EH (cell line): ENCODE data around the gene ASB12.
"Not testable (repeated sequence)": the region's sequence is repeated elsewhere in the genome, so short reads cannot be mapped to it uniquely, and the experiment has no call there.

Experiments
- DNase-seq: peaks from one replicate; pipeline ENCODE4 v3.0.0-alpha.2; 2015; ENCODE audit warnings: low read depth

ASB12 gene

DNA sequence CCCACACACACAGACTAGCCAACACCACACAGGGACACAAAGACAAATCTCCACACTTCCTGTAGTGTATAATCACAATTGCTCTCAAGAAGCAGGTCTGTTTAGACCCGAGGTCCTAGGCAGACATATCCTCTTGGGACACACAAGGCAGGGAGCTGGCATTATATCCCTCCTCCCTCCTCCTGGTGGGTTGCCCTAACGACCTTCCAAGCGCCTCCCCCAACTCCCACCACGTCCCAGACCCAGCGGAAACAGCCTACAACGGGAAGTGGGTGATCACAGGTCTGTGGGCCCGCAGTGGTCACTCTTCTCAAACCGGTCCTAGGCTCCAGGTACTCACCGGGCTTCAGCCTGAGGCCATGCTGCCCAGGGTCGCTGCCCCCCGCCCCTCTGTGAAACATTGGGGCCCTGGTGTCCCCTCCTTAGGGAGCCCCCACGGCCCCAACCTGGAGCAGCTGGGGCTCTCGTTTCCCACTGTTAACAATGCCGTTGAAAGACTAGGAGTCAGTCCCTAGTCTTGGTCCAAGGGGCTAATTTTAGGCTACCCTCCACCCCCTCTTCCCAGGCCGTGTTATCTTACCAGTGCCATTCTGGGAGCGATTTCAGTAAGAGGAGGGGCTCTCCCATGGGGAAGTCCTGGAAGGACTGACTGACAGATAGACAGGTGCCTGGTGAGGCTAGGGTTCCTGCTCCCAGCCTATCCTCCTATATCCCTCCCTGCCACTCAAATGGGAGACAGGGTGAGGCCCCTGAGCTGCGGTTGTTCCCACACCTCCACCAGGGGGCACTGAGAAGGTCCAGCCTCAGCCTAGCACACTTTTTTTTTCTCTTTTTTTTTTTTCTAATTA is at the start of gene ASB12:
Gene ASB12, minus strand, starts transcription at position 485 of the 848 bp plus-strand sequence. CDS start 4,957 bp downstream, outside the sequence.
- no peak for DNase-seq

DNA sequence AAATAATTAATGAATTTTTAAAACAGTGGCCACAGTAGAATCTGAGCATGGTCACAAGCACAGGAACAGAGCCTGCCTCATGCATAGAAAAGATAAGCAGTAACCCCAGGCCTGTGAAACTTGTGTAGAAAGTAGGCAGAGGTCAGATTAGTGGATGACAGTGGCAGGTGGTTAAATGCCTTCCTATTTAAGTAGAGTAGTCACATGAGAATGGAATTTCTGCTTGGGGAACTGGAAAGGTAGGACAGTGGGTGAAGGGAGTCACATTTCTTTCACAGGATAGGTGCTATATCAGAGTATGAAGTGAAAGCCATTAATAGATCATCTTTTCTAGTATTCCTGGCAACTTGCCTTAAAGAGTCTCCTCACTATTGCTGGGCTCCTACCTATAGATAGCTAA is 34.9 kb upstream of the ASB12 start:
- no peak for DNase-seq

DNA sequence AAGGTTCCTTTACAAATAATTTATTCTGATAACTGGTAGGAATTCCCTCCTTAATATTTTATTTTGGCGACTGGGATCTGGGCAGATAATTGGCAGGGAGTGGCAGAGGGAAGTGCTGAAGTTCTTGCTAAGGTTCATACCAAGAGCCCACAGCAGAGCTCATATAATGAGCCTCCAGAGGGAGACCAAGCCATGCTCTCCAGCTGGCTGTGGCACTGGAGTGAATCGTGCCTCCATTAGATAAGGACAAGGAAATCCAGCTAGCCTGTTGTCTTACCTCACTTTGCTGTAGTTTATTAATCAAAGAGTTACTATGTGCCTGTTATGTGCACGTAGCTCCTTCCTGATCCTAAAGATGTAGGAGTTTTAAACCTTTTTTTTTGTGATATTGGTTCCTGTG is 1.3 kb downstream of the ASB12 start:
- DNase-seq, result no peak

- DNase-seq, result no peak
Measured at GRCh38 chrX:64218023-64218422, 12.4 kb downstream of the ASB12 start.

GRCh38 chrX:64213989-64214388 is 16.4 kb downstream of the ASB12 start:
- not testable (repeated sequence) for DNase-seq

DNA sequence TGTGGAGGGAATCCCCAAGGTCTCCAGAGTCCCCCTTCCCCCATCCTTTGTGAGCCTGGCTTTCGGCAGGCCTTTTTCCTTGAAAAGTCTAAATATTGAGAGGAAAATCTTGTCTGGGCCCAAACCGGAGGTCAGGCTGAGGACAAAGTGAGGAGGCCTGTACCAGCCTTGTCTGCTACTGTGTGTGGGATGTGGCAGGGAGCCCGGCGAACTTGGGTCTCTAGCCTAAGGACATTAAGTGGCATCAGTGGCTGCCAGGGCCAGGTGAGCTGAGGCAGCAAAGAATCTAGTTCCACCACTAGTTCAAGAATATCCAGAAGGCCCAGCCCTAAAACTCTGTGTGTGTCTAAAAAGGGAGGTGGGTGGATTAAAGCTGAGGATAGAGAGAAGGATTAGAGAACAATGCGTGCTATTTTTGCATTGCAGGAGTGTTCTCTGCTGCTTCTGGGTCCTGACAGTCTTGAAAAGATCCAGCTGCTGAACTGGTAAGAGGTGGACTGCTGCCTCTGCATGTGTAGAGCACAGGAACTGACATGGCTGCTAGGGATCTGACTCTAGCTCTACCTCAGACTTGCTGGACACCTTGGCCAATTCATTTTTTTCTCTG is 23.7 kb downstream of the ASB12 start:
- DNase-seq, result peak; percentile 11

DNA sequence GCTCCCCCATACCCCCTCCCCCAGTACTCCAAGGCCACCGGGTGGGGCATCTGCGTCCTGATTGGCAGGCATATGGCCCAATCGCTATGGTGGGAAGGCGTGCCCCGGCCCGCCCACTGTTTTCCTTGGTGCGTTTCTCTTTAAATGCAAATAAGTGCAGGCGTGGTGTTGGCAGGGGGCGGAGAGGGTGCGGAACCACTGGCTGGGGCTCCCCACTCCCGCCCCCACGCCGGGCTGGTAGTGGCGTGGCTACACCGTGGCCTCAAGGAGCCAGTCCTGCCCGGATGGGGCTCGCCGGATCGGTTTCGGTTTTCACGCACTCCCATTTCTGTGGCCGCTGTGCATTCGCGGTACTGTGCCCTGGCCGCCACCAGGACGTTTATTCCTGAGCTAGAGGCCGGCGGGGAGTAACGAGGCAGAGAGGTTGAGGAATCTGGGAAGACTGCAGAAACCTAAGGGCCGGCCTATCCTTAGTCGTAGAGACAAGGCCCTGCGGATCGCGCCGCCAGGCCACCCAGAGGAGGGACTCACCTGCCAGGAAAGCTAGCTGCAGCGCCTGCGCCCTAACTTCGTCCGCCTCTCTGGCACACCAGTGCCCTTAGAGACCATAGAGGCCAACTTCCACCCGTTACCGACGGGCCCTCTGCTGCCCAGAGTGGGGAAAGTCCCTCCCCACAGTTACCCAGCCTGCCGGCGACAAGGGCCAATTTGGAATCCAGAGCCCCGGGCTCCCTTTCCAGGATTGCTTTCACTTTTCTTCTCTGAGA is 24.5 kb downstream of the ASB12 start:
- peak; percentile 93 for DNase-seq

DNA sequence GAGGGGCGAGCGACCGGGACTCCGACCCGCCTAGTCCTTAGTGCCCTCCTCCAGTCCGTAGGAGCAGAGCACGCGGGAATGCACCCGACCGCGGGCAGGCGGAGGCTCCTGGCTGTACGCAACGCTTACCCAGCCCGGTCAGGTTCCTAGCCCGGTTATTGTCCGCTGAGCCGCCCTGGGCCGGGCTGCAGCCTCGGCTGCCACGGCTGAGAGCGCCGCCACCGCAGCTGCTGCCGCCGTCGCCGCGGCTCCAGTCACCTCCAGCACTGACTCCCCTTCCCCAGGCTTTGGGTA is 25.0 kb downstream of the ASB12 start, which contains the start of gene AMER1:
Gene AMER1, minus strand, starts transcription at position 268 of the 294 bp plus-strand sequence. CDS start 12,422 bp downstream, outside the sequence.
- DNase-seq, result no peak

DNA sequence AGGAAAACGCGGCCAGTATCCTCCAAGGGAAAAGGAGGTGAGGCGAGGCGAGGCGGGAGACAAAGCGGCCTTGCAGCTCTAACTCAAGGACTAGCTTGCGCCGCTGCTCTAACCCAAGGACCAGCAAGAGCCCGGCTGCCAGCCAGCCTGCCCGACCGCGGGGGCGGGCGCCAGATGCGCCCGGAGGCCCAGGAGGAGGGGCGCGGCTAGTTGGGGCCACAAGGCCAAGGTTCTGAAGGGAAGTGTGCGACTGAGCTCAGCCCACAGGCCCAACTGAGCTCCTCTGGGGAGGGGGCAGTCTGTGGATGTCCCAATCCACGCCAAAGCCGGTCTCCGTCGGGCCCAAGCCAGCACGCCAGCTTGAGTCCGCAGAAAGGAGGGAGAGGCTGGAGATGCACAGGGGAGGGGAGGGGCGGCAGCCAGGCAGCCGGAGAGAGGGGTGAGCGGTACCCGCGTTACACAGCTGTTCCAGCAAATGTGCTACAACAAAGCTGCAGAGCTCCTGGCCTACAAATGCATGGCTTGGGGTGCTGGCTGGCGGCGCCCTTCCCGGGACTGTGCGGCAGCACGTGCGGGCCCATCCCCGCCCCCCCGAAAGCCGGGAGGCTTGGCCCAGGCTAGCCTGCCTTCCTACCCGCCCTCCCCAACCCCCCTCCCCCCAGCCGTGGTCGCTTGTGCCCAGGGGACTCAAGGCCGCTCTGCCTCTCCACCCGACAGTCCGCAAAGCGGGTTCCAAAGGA is 25.5 kb downstream of the ASB12 start:
- DNase-seq, result peak; percentile 31

GRCh38 chrX:64204252-64204651 is 26.2 kb downstream of the ASB12 start:
- peak; percentile 10 for DNase-seq

- peak; percentile 36 for DNase-seq
Measured at GRCh38 chrX:64202808-64203325, 27.5 kb downstream of the ASB12 start.

DNA sequence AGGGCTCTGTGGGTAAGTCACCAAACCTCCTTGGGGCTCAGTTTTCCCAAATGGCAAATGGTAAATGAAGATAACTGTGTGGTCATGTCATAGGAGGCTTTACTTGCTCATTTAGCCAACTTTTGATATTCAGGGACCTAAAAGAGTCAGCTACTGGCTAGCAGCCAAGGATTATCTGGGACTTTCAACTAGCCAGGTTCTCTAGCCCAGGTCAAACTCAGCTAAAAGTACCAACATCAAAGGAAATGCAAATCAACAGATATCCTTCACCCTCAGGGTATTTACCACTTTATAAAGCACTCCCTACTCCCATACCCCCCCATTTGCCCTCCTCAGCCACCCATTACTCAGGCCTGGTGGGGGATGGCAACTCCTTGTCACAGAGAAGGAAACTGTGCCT is 32.4 kb downstream of the ASB12 start:
- DNase-seq, result no peak

- DNase-seq, result no peak
Measured at GRCh38 chrX:64196606-64197005, 33.8 kb downstream of the ASB12 start.

DNA sequence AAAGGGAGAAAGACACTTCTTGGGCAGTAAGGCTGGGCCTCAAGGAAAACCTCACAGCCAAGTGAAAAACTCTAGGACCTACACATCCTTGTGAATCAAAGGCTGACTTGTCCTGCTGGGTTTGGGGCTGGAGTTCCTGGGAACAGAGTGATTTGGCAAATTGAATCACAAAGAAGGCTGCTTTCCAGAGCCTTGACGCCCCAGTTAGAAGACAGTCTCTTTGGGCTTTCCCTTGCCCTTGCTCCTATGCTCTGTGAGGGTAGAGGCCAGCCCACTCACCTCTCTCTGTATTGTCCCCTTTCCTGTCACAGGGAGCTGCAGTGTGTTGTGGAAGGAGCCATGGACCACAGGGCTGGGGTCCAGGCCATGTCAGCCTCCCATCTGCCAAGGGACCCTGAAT is 34.5 kb downstream of the ASB12 start:
- no peak for DNase-seq

GRCh38 chrX:64192673-64193072 is 37.7 kb downstream of the ASB12 start:
- DNase-seq, result no peak

GRCh38 chrX:64192040-64192439 is 38.4 kb downstream of the ASB12 start:
- DNase-seq, result no peak

DNA sequence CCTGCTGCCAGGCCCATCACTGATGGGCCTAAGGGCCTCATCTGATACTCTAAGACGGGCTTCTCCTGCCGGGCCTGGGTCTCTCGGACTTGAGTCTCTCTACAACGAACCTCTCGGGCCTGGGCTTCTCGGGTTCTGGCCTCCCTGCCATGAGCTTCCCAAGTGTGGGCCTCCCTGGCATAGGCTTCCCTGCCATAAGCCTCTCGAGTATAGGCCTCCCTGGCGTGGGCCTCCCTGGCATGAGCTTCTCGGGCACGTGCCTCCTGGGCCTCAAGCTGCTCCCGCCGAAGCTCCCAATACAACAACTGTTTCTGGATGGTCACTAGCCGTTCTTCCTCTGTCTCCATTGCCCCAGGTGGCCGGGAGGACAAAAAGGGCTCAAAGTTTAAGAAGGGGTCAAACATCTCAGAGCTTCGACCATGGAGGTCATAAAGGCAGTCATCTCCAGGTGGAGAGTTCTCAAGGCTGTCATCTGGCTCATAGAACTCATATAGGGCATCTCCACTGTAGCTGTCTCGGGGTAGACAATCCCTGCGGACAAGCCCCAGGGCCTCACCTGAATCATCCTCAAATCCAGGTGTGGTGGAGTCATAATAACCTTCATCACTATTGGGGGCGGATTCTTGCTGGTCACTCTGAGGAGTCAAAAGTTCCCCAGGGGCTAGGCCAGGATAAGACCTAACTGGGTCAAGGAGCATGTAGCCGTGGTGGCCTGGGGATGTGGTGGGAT is 39.0 kb downstream of the ASB12 start:
- DNase-seq, result no peak

DNA sequence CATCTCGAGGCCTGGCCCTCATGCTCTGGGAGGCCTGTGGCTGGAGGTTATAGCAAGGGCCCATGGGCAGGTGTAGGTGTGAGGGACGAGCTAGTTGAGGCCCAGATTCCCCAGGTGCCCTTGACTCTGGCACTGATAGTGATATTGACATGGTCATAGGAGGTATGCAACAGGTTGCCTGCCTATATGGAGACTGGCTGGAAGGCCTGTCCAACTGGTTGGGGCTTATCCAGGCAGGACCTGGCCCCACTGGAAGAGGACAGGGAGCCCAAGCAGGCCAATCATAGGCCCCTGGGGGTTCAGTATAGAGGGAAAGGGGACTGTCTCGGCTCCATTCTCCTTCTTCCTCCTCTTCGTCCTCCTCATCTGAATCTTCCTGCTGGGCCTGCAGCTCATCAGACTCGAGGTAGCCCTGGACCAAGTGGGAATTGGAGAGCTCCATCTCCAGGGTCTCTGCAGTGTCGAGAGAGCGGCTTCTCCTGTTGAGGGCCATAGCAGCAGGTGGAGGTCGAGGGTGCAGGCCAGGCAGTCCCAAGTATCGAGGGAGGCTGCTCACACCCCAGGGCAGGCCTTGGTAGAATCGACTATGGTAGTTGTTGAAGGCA is 40.2 kb downstream of the ASB12 start:
- no peak for DNase-seq

GRCh38 chrX:64188901-64189300 is 41.5 kb downstream of the ASB12 start:
- no peak for DNase-seq

- DNase-seq, result no peak
Measured at GRCh38 chrX:64187762-64188150, 42.7 kb downstream of the ASB12 start.
